ENCODE measurements around the gene EVA1B. TPM values are rescaled to one million over a fixed set of nuclear protein-coding genes. Genes with fewer than 3 reads are reported as not detected.
A peak's percentile ranks its signal among the peaks of the same experiment; 100 is the strongest.

Gene EVA1B
- total RNA-seq, 1 donor from 2014 or later = 251 TPM

- no peak for TF ChIP-seq CTCF (IDR thresholded peaks at IDR 0.05)
- Histone ChIP-seq H3K9me3 (no peaks in the 10 kb centered on the region), H3K4me3 (peak overlapping the region in 1 of 2 donors; percentile 88), H3K4me1 (peaks cover 4 to 11% of the 10 kb centered on the region in 2 donors), H3K27ac (peak overlapping the region in 1 of 2 donors; percentile 59), H3K27me3 (no peaks in the 10 kb centered on the region), H3K36me3 (peaks cover 13 to 15% of the 10 kb centered on the region in 2 donors)
- intact Hi-C loops (cut with DNase I) = loop anchor here (1.0 kb wide), 1 partner anchor 13 kb away; no protein-coding TSS in a partner anchor
- no peak for DNase-seq (ENCODE audit: low spot score in 2 of 2)
These were observed 15.7 kb downstream of the EVA1B start for GRCh38 chr1:36307601-36308330.

- H3K4me3 ChIP-seq = peak overlapping the region; percentile 84 to 88
- H3K27me3 ChIP-seq = no peaks in the 10 kb centered on the region
- intact Hi-C loops (cut with DNase I) = loop anchor here (1.0 kb wide), 1 partner anchor 13 kb away; no protein-coding TSS in a partner anchor
- DNase-seq (ENCODE audit: low spot score in 2 of 2) = peak; percentile 79 to 95
- peak overlapping the region; percentile 66 to 69 for H3K27ac ChIP-seq
- H3K9me3 ChIP-seq = no peaks in the 10 kb centered on the region
- TF ChIP-seq CTCF (IDR thresholded peaks at IDR 0.05) = no peak
- peaks cover 4 to 11% of the 10 kb centered on the region in 2 donors for H3K4me1 ChIP-seq
- peaks cover 21 to 22% of the 10 kb centered on the region in 2 donors for H3K36me3 ChIP-seq
These were observed 16.5 kb downstream of the EVA1B start for GRCh38 chr1:36306902-36307456.

- intact Hi-C loops (cut with DNase I) = no loop called here
- H3K36me3 ChIP-seq = peaks cover 27 to 29% of the 10 kb centered on the region in 2 donors
- H3K4me1 ChIP-seq = peaks cover 4 to 11% of the 10 kb centered on the region in 2 donors
- no peaks in the 10 kb centered on the region for H3K27me3 ChIP-seq
- H3K9me3 ChIP-seq = no peaks in the 10 kb centered on the region
- H3K4me3 ChIP-seq = peak within 1 kb of the TSS; percentile 84 to 88
- peak in 2 of 3 experiments; percentile 16 to 17 for TF ChIP-seq CTCF (IDR thresholded peaks at IDR 0.05)
- DNase-seq (ENCODE audit: low spot score in 2 of 2) = peak in 1 of 2 donors; percentile 78
- H3K27ac ChIP-seq = peak within 1 kb of the TSS; percentile 66 to 69
These were observed 17.1 kb downstream of the EVA1B start, which contains the start of gene SH3D21 for GRCh38 chr1:36306210-36306901. TSS of gene SH3D21 (plus strand) at chr1:36306368. CDS start at chr1:36306421, 53 bp downstream.

DNA sequence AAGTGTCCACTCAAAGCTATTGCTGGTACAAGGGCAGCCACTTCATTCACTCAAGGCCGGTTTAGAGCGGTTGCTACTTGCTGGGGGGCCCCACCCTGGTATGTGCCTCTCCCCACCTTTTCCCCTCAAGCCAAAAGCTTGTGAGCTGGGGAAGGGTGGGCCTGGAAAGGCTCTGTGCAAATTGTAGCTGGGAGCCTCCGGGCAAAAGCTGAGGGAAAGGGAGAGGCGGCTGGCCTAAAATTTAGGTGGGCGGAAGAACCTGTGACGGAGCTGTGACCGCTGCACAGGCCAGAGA is 17.6 kb downstream of the EVA1B start:
- Histone ChIP-seq H3K9me3 (no peaks in the 10 kb centered on the region), H3K27me3 (no peaks in the 10 kb centered on the region), H3K4me1 (peaks cover 4 to 11% of the 10 kb centered on the region in 2 donors), H3K27ac (peak overlapping the region; percentile 66 to 69), H3K4me3 (peak overlapping the region; percentile 84 to 88), H3K36me3 (peaks cover 32 to 34% of the 10 kb centered on the region in 2 donors)
- DNase-seq (ENCODE audit: low spot score in 2 of 2) = no peak
- intact Hi-C loops (cut with DNase I) = no loop called here
- TF ChIP-seq CTCF (IDR thresholded peaks at IDR 0.05) = no peak

DNA sequence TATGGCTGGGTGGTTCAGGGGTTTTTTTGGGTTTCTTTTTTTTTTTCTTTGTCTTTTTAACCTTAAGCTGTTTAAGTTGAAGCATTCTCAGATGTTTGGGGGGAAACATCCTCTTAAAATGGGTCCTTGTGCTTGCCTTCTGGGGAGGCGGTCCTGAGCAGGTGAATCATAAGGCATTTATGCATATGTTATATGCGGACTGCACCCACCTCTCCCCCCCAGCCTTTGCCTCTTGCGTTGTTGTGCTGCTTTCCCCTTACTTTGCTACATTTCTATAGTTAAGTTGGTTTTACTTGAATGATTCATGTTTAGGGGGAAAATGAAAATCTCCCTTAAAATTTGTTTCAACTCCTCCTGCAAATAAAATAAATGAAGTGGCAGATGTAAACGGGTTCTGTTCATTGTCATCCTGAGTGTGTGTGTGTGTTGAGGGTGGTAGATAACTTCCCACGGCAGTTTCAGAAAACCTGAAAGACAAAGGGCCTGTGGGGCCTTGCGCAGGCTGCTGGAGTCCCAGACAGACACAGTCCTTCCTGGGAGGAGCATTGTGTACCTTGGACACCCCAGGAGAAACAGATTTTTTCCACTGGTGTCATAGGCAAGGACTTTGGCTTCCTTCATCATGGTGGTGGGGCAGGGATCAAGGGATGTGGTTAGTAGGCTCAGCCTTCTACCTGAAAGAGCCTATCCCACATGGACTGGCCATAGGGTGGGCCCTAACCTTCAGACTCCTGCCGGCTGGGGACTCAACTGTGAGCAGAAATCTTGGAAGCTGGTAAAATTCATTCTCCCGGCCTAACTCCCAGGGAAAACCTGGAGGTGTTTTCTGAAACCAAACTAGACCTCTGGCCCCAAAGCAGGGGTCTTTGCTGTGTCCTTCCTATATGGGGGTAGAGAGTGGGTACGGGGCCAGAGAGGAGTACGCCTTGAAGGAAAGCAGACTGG is 18.2 kb downstream of the EVA1B start:
- Histone ChIP-seq H3K9me3 (no peaks in the 10 kb centered on the region), H3K4me1 (peaks cover 4 to 11% of the 10 kb centered on the region in 2 donors), H3K27me3 (no peaks in the 10 kb centered on the region), H3K36me3 (peaks cover 37 to 40% of the 10 kb centered on the region in 2 donors), H3K4me3 (no peak overlapping the region), H3K27ac (peak overlapping the region; percentile 66 to 69)
- no peak for DNase-seq (ENCODE audit: low spot score in 2 of 2)
- intact Hi-C loops (cut with DNase I) = no loop called here
- TF ChIP-seq CTCF (IDR thresholded peaks at IDR 0.05) = no peak

Data from ascending aorta (tissue), 2 donors.